Stimulated activated naive B cell treated with anti-CD40 and anti-IgM and Interleukin-4, amounts not matched to agents 10 μg/mL and 1 μg/mL and 100 μg/mL, for 72 hours (primary cell): ENCODE results near the gene SFXN1.

ENCODE experiments used
- ATAC-seq, 2 donors: fragments of 150-1000 bp; cut with Tn5 transposase; replicated peaks; 2 replicates each; pipeline ENCODE4 v1.10.0; 2021; ENCODE audit warnings: moderate library complexity in 1 of 2
- DNase-seq: peaks from one replicate; pipeline ENCODE4 v3.0.0; 2021
- H3K27ac Mint-ChIP-seq: one replicate; pipeline ENCODE4 v1.8.0; 2022; ENCODE audit warnings: mild to moderate bottlenecking, mixed read lengths
- H3K27me3 Mint-ChIP-seq, 2 donors: one replicate each; pipeline ENCODE4 v1.8.0; 2022; ENCODE audit warnings: mixed read lengths in 2 of 2
- H3K36me3 Mint-ChIP-seq, 2 donors: one replicate each; pipeline ENCODE4 v1.8.0; 2022; ENCODE audit warnings: mixed read lengths in 2 of 2, mild to moderate bottlenecking in 1 of 2
- H3K4me1 Mint-ChIP-seq, 2 donors: one replicate each; pipeline ENCODE4 v1.8.0; 2022; ENCODE audit warnings: mixed read lengths in 2 of 2, mild to moderate bottlenecking in 1 of 2
- H3K4me3 Mint-ChIP-seq, 2 donors: one replicate each; pipeline ENCODE4 v1.8.0; 2022; ENCODE audit warnings: mild to moderate bottlenecking in 2 of 2, mixed read lengths in 2 of 2, moderate library complexity in 1 of 2
- H3K9me3 Mint-ChIP-seq, 2 donors: one replicate each; pipeline ENCODE4 v1.8.0; 2022; ENCODE audit warnings: mixed read lengths in 2 of 2, mild to moderate bottlenecking in 1 of 2

The SFXN1 gene

GRCh38 chr5:175572886-175573285 lies 94.5 kb downstream of the SFXN1 start:
- no peak for ATAC-seq

GRCh38 chr5:175573493-175574269 lies 95.3 kb downstream of the SFXN1 start:
- no peak overlapping the region for H3K27ac Mint-ChIP-seq
- no peak for DNase-seq
- no peaks in the 10 kb centered on the region for H3K4me1 Mint-ChIP-seq
- ATAC-seq, result no peak
- peaks cover 31 to 49% of the 10 kb centered on the region in 2 donors for H3K27me3 Mint-ChIP-seq
- peaks cover 0 to 3% of the 10 kb centered on the region in 2 donors for H3K36me3 Mint-ChIP-seq
- H3K4me3 Mint-ChIP-seq, result no peak overlapping the region
- H3K9me3 Mint-ChIP-seq, result no peaks in the 10 kb centered on the region

More at GRCh38 chr5:175572886-175573285, 94.5 kb downstream of the SFXN1 start:
- Mint-ChIP-seq H3K4me1 (no peaks in the 10 kb centered on the region), H3K27me3 (peaks cover 34 to 49% of the 10 kb centered on the region in 2 donors), H3K4me3 (no peak overlapping the region), H3K36me3 (peaks cover 0 to 3% of the 10 kb centered on the region in 2 donors), H3K9me3 (no peaks in the 10 kb centered on the region), H3K27ac (no peak overlapping the region)
- DNase-seq, result no peak

- Mint-ChIP-seq H3K4me1 (no peaks in the 10 kb centered on the region), H3K27ac (no peak overlapping the region), H3K9me3 (peaks cover 0 to 2% of the 10 kb centered on the region in 2 donors), H3K36me3 (no peaks in the 10 kb centered on the region), H3K27me3 (peaks cover 26 to 41% of the 10 kb centered on the region in 2 donors), H3K4me3 (no peak overlapping the region)
- ATAC-seq (no peak), DNase-seq (no peak)
These were observed 96.9 kb downstream of the SFXN1 start for GRCh38 chr5:175575301-175575700.

GRCh38 chr5:175576096-175576495 lies 97.7 kb downstream of the SFXN1 start:
- H3K36me3 Mint-ChIP-seq, result no peaks in the 10 kb centered on the region
- H3K27ac Mint-ChIP-seq, result no peak overlapping the region
- ATAC-seq (peak; percentile 29 to 38), DNase-seq (no peak)
- peaks cover 26 to 35% of the 10 kb centered on the region in 2 donors for H3K27me3 Mint-ChIP-seq
- no peak overlapping the region for H3K4me3 Mint-ChIP-seq
- no peaks in the 10 kb centered on the region for H3K4me1 Mint-ChIP-seq
- H3K9me3 Mint-ChIP-seq, result peaks cover 0 to 2% of the 10 kb centered on the region in 2 donors

GRCh38 chr5:175576591-175576990 lies 98.2 kb downstream of the SFXN1 start:
- Mint-ChIP-seq H3K9me3 (peaks cover 0 to 2% of the 10 kb centered on the region in 2 donors), H3K27me3 (peaks cover 26 to 33% of the 10 kb centered on the region in 2 donors), H3K36me3 (no peaks in the 10 kb centered on the region), H3K4me1 (no peaks in the 10 kb centered on the region), H3K27ac (no peak overlapping the region), H3K4me3 (no peak overlapping the region)
- ATAC-seq, result no peak
- DNase-seq, result no peak
